Ovary (tissue), 3 donors: ENCODE measurements around the gene VSTM2B.

Source experiments
- CTCF ChIP-seq, 3 donors: fragments of 450-650 bp in 2 of 3; fragments of 200-600 bp in 1 of 3; IDR thresholded peaks; one replicate each; pipeline versions ENCODE4 v1.5.1 to v1.8.0; 2016 to 2022; ENCODE audit warnings: antibody characterized with exemption in 3 of 3, mild to moderate bottlenecking in 1 of 3
- EP300 ChIP-seq: sonication (generic); formaldehyde crosslinking; IDR thresholded peaks from one replicate; pipeline ENCODE4 v1.6.1; 2017; ENCODE audit warnings: antibody characterized with exemption
- POLR2A ChIP-seq: fragments of 450-650 bp; IDR thresholded peaks from one replicate; pipeline ENCODE4 v1.6.1; 2017; ENCODE audit warnings: antibody characterized with exemption, mild to moderate bottlenecking, moderate library complexity
- donor health status: DM: no; HTN: no; CAD: no.

- TF ChIP-seq CTCF (IDR thresholded peaks at IDR 0.05) (no peak), EP300 (no peak), POLR2A (no peak)
These were observed 39.4 kb downstream of the VSTM2B start for GRCh38 chr19:29565171-29565570.
